Fibroblast of pulmonary artery (primary cell): ENCODE results near the gene GULP1.

Source experiments
- DNase-seq: peaks from one replicate; pipeline ENCODE4 v3.0.0-alpha.2; 2010; ENCODE audit warnings: low read depth
- H3K4me3 ChIP-seq: replicated peaks from 2 replicates; pipeline ENCODE4 v1.5.1; 2011; ENCODE audit warnings: low read depth, mild to moderate bottlenecking, control low read depth, low read length, moderate library complexity
- CTCF ChIP-seq: IDR thresholded peaks from 2 replicates; pipeline ENCODE4 v1.5.1; 2011; ENCODE audit warnings: mild to moderate bottlenecking, control low read depth, low read length, inconsistent platforms; ENCODE audit errors: missing control alignments

The GULP1 gene

DNA sequence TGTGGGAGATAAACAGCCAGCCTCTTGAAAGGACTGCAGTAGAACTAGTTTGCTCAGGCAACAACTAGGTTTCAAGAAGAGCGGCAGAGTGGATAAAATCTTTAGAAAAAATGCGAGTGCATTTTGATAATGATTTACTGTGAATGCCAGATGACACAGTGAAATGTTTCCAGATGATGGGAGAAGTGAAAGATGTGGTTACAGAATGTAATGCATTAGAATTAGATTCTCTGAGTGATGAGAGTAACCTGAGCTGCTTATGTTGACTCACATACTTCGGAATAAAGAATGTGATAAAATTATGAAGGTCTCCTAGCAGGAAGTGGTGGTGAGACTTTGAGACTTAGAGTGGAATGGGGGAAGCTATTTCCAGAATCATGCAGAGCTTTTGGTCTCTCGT is 184.3 kb downstream of the GULP1 start:
- H3K4me3 ChIP-seq, result no peak overlapping the region
- peak; percentile 24 for DNase-seq
- no peak for TF ChIP-seq CTCF

- no peak for DNase-seq
- no peak overlapping the region for H3K4me3 ChIP-seq
- no peak for TF ChIP-seq CTCF
Observed at GRCh38 chr2:188477564-188478103, 186.0 kb downstream of the GULP1 start.

GRCh38 chr2:188478724-188479123 is 187.1 kb downstream of the GULP1 start:
- no peak for TF ChIP-seq CTCF
- DNase-seq, result no peak
- H3K4me3 ChIP-seq, result no peak overlapping the region

GRCh38 chr2:188481474-188481873 is 189.8 kb downstream of the GULP1 start:
- no peak for DNase-seq
- no peak for TF ChIP-seq CTCF
- H3K4me3 ChIP-seq, result no peak overlapping the region

- peak; percentile 15 for DNase-seq
- no peak for TF ChIP-seq CTCF
- H3K4me3 ChIP-seq, result no peak overlapping the region
Observed at GRCh38 chr2:188485496-188485895, 193.8 kb downstream of the GULP1 start.

DNA sequence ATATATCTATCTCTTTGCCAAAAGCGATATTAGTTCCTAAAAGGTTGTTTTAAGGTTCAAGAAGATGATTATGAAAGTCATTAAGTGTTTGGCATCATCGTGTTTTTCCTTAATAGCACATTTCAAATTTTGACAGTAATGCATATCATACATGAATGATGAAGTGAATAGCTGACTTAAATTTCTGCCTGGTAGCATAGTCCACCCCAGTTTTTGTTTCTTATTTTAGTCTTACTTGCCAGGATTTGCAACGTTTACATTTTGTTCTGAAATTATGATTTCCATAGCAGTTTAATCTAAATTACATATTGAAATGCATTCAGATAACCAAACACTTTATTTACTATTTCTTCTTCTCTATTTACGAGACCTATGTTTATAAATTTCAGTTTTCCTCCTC is 201.1 kb downstream of the GULP1 start:
- no peak for TF ChIP-seq CTCF
- no peak for DNase-seq
- no peak overlapping the region for H3K4me3 ChIP-seq

GRCh38 chr2:188494906-188495305 is 203.2 kb downstream of the GULP1 start:
- H3K4me3 ChIP-seq, result no peak overlapping the region
- no peak for TF ChIP-seq CTCF
- no peak for DNase-seq
